Measurements from ENCODE around the gene EFNB3.

DNA sequence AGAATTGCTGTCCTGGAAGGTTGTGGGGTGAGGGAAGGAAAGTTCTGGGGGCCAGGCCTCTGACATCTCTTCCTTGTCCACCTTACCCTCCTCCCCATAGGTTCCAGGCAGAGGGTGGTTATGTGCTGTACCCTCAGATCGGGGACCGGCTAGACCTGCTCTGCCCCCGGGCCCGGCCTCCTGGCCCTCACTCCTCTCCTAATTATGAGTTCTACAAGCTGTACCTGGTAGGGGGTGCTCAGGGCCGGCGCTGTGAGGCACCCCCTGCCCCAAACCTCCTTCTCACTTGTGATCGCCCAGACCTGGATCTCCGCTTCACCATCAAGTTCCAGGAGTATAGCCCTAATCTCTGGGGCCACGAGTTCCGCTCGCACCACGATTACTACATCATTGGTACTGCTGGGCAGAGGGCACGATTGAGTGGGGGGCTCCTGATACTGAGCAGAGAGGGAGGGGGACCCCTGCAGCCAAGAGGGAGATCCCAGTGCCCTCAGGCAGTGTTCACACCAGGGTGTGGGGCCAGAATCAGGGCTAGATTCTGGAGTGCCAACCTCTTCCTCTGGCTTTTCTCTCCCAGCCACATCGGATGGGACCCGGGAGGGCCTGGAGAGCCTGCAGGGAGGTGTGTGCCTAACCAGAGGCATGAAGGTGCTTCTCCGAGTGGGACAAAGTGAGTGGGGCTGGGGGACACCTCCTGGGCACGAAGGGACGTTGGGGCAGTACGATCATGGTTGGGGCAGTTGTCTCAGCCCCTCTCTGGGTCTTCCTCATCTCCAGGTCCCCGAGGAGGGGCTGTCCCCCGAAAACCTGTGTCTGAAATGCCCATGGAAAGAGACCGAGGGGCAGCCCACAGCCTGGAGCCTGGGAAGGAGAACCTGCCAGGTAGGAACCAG, 3.1 kb downstream of the EFNB3 start:
- TF ChIP-seq, protein P1, sequence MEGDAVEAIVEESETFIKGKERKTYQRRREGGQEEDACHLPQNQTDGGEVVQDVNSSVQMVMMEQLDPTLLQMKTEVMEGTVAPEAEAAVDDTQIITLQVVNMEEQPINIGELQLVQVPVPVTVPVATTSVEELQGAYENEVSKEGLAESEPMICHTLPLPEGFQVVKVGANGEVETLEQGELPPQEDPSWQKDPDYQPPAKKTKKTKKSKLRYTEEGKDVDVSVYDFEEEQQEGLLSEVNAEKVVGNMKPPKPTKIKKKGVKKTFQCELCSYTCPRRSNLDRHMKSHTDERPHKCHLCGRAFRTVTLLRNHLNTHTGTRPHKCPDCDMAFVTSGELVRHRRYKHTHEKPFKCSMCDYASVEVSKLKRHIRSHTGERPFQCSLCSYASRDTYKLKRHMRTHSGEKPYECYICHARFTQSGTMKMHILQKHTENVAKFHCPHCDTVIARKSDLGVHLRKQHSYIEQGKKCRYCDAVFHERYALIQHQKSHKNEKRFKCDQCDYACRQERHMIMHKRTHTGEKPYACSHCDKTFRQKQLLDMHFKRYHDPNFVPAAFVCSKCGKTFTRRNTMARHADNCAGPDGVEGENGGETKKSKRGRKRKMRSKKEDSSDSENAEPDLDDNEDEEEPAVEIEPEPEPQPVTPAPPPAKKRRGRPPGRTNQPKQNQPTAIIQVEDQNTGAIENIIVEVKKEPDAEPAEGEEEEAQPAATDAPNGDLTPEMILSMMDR (conservative IDR thresholded peaks at IDR 0.05) = no peak
- no peak for TF ChIP-seq EZH2 (IDR thresholded peaks at IDR 0.05; ENCODE audit: low read depth)

Measured in PC-9 (cell line).